Measurements from ENCODE around the gene ARHGAP27.

ARHGAP27 gene

GRCh38 chr17:45386178-45386577 lies 46.5 kb downstream of the ARHGAP27 start:
- in situ Hi-C loops (cut with MboI; ENCODE audit: low sequenced_read_pairs) = loop anchor here (5.0 to 10.0 kb wide), 2 partner anchors 109 to 171 kb away; no protein-coding TSS in a partner anchor

DNA sequence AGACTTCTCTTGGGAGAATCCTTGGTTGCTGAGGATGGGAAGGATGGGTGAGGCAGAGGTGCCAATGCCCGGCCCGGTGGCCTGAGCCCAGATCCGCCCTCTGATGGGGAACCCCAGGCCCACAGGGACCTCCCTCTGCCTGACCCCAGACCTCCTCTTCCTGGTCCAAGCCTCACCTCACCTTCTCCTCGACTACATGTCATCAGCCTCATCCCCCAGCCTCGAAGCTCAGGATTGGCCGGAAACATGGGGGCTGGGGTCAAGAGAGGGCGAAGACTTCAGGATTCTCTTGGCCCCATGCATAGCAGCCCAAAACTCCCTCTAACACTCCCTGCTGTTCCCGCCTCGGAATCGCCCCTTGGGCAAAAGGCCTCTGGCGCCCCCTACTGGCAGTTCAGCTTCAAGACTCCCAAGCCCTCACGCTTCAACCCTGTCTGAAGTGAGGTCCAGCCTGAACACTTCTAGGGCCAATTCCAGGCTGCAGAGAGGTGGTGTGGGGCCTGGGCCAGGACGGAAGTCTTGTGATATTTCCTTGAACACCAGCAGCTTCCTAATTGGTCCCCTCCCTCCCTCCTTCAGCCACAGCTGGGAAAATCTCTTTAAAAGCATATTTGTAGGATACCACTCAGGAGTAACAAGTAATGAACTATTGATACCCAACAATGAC lies 47.2 kb downstream of the ARHGAP27 start:
- in situ Hi-C loops (cut with MboI; ENCODE audit: low sequenced_read_pairs) = loop anchor here (5.0 to 10.0 kb wide), 2 partner anchors 108 to 171 kb away; no protein-coding TSS in a partner anchor

DNA sequence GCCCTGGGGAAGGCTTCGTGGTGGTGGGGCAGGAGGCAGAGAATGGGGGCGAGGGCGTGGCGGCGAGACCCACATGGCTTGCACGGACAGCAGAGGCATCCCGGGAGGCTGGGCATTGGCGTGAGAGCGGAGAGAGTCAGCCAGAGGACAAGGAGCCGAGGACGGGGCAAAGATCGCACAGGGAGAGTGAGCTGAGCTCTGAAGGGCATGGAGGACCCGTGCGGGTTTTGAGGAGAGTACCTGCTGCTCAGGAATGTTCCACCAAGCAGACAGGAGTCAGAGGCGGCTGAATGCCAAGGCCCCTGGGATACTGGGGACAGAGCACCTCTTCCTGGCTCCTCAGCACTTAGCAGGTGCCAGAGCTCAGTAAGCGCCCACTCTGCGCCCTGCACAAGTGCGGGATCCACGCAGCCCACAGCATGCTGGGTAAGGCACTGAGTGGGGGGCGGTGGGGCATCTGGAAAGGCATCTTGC lies 47.8 kb downstream of the ARHGAP27 start:
- in situ Hi-C loops (cut with MboI; ENCODE audit: low sequenced_read_pairs) = loop anchor here (5.0 to 10.0 kb wide), 2 partner anchors 108 to 170 kb away; no protein-coding TSS in a partner anchor

GRCh38 chr17:45384047-45384788 lies 48.5 kb downstream of the ARHGAP27 start:
- in situ Hi-C loops (cut with MboI; ENCODE audit: low sequenced_read_pairs) = loop anchor here (10.0 kb wide), 1 partner anchor 169 kb away; no protein-coding TSS in a partner anchor

DNA sequence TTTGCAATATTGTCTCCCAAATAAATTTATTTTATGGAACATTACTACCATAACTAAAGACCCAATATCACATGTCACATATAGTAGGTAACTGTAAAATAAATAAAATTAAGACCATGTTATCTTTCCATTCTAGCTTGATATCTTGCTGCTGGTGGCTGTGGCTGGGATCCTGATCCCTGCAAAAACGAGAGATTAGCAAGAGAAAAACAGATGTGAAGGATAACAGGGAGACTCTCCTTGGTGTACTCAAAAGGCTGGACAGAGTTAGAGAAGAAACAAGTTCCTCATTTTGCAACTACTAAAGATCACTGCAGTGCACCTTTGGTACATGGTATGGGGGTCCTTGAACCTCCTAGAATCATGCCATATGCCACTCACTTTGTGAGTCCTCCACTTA lies 49.7 kb downstream of the ARHGAP27 start:
- in situ Hi-C loops (cut with MboI; ENCODE audit: low sequenced_read_pairs) = loop anchor here (10.0 kb wide), 1 partner anchor 168 kb away; no protein-coding TSS in a partner anchor

DNA sequence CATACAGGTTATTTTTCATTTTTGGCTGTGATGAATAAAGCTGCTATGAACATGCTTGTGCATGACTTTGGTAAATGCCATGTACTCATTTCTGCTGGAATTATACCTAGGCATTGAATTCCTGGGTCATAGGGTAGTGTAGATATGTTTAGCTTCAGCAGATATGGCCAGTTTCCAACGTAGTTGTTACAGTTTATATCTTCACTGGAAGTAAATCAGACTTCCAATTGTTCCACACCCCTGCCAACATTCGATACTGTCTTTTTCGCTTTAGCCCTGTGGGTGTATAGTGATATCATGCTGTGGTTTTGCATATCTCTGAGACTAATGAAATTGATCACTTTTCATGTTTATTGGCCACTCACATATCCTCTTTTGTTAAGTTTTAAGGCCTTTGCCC lies 50.4 kb downstream of the ARHGAP27 start:
- in situ Hi-C loops (cut with MboI; ENCODE audit: low sequenced_read_pairs) = loop anchor here (10.0 kb wide), 1 partner anchor 167 kb away; no protein-coding TSS in a partner anchor

DNA sequence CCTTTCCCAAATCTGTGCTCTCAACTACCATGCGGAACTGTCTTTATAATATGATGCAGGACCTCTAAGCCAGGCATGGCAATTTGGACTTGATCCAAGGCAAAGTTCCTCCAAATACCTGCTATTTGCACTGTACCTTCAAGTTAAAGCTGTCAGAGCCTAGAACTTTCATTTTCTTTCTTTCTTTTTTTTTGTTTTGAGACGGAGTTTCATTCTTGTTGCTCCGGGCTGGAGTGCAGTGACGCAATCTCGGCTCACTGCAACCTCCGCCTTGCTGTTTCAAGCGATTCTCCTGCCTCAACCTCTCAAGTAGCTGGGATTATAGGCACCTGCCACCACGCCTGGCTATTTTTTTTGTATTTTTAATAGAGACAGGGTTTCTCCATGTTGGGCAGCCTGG lies 51.7 kb downstream of the ARHGAP27 start:
- in situ Hi-C loops (cut with MboI; ENCODE audit: low sequenced_read_pairs) = loop anchor here (10.0 kb wide), 1 partner anchor 166 kb away; no protein-coding TSS in a partner anchor

- in situ Hi-C loops (cut with MboI; ENCODE audit: low sequenced_read_pairs) = loop anchor here (10.0 kb wide), 1 partner anchor 165 kb away; no protein-coding TSS in a partner anchor
Observed at GRCh38 chr17:45380046-45380765, 52.5 kb downstream of the ARHGAP27 start.

DNA sequence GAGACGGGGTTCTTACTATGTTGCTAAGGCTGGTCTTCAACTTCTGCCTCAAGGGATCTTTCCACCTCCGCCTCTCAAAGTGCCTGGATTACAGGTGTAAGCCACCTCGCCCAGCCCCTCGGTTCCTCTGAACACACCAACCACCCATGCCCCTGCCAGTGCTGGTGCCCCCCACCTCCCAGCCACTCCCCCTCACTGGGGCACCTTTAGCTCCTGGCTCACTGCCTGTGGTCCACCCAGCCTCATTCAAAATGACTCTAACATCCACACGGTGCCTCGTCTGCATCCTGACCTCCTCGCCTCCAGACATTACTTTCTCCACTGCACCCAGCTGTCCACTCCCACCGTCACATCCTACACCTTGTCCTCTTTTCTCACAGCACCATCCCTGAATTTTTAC lies 55.3 kb downstream of the ARHGAP27 start:
- in situ Hi-C loops (cut with MboI; ENCODE audit: low sequenced_read_pairs) = no loop called here

DNA sequence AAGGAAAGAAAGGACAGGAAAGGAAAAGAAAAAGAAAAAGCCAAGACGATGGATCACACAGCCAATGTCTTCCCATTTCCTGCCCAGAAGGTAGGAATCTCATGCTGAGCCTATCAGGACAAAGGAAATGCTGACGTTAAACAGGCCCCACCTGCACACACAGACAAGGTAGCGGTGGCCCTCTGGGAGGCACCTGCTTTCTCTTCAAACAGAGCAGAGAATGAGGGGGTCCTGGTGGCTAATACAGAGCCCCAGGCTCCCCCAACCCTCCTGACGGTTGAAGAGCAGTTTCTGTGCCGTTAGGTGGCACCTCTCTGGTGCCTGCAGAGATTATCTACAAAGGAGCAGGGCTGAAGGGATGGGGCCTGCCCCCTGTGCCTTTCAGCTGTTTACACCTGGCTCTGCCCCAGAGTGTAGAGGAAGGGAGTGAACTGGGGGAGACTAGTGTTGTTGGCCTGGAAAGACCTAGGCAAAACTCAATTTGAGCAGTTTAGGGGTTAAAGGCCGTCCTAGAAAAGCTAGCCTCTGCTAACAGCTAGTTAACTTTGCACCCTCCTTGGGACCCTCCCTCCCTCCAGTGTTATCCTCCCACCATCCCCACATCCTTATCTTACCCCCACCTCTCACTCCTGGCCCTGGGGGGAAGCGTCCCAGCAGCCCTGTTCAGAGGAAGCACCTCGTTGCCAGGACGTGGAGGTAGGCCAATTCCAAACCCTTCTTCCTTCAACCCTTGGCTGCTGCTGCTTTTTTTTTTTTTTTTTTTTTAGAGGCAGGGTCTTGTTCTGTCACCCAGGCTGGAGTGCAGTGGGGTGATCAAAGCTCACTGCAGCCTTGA lies 56.3 kb downstream of the ARHGAP27 start:
- in situ Hi-C loops (cut with MboI; ENCODE audit: low sequenced_read_pairs) = no loop called here

DNA sequence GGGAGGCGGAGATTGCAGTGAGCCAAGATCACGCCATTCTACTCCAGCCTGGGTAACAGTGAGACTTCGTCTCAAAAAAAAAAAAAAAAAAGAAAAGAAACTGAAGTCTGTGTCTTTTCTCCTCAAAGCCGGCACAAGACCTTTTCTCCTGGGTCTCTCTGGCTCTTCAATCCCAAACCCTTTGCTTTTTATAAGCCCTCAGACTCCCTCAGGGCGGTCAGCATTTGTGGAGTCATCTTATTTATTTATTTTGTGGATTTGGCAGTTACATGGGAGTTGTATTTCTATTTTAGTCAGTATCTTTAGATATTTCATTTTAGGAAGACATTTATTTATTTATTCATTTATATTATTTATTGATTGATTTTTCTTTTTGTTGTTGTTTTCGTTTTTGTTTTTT lies 58.2 kb downstream of the ARHGAP27 start:
- in situ Hi-C loops (cut with MboI; ENCODE audit: low sequenced_read_pairs) = no loop called here

GRCh38 chr17:45372325-45372869 lies 60.3 kb downstream of the ARHGAP27 start:
- in situ Hi-C loops (cut with MboI; ENCODE audit: low sequenced_read_pairs) = no loop called here

- in situ Hi-C loops (cut with MboI; ENCODE audit: low sequenced_read_pairs) = no loop called here
Observed at GRCh38 chr17:45371414-45372324, 61.0 kb downstream of the ARHGAP27 start.

DNA sequence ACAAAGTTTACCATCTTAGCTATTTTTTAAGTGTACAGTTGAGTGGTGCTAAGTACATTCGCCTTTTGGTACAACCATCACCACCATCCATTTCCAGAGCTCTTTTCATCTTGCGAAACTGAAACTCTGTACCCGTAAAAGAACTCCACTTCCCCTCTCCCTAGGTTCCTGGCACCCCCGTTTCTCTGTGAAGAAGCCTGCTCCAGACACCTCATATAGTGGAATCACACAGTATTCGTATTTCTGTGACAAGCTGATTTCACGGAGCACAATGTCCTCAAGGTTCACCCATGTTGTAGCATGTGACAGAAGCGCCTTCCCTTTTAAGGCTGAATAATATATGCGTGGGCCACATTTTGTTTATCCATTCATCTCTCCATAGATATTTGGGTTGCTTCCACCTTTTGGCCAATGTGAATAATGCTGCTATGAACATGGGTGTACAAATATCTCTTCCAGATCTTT lies 61.7 kb downstream of the ARHGAP27 start:
- in situ Hi-C loops (cut with MboI; ENCODE audit: low sequenced_read_pairs) = no loop called here

DNA sequence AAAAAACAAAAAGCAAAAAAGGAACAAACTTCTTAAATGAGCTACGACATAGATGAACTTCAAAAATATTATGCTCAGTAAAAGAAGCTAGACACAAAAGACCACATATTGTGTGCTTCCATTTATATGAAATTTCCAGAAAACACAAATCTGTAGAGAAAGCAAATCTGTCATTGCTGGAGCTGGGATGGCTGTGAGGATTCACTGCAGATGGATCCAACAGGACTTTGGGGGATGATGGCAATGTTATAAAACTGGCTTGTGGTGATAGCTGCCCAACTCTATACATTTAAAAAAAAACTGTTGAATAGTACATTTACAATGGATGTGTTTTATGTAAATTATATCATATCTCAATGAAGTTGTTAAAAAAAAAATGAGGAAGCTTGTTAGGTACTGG lies 63.2 kb downstream of the ARHGAP27 start:
- in situ Hi-C loops (cut with MboI; ENCODE audit: low sequenced_read_pairs) = no loop called here

- in situ Hi-C loops (cut with MboI; ENCODE audit: low sequenced_read_pairs) = no loop called here
Observed at GRCh38 chr17:45368651-45369050, 64.0 kb downstream of the ARHGAP27 start.

- in situ Hi-C loops (cut with MboI; ENCODE audit: low sequenced_read_pairs) = no loop called here
Observed at GRCh38 chr17:45367216-45367615, 65.5 kb downstream of the ARHGAP27 start.

GRCh38 chr17:45366691-45367090 lies 66.0 kb downstream of the ARHGAP27 start:
- in situ Hi-C loops (cut with MboI; ENCODE audit: low sequenced_read_pairs) = no loop called here

DNA sequence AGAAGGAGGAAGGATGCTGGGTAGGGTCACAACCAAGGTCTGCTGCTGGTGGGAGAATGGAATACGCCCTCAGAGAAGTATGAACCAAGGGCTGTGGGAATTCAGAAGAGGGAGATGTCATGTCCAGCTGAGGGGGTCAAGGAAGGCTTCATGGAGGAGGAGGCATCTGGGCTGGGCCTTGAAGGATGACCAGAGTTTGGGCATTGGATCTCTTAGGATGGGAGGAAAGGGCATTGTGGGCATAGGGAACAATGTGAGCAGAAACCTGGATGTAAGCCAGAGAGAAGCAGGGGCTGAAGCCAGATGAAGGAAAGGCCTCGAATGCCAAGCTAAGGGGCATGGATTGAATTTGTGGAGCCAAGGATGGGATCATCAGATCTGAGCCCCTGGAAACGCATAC lies 66.6 kb downstream of the ARHGAP27 start:
- in situ Hi-C loops (cut with MboI; ENCODE audit: low sequenced_read_pairs) = no loop called here

Measured in HL-60/S4 treated with phorbol 12-myristate 13-acetate at 8.2 ng/mL for 4 days and 3 days (cell line).